Measurements from ENCODE around the gene OAS3. TPM values are rescaled to one million over a fixed set of nuclear protein-coding genes. Genes with fewer than 3 reads are reported as not detected.

Gene OAS3
- total RNA-seq, 1 experiment from 2014 or later = 42.6 TPM

- intact Hi-C loops (cut with micrococcal nuclease; ENCODE audit: unreplicated experiment) = no loop called here
- no peak for TF ChIP-seq EZH2 (IDR thresholded peaks at IDR 0.05; ENCODE audit: borderline replicate concordance, low read depth, low read length, poor library complexity, severe bottlenecking)
- no peak for DNase-seq (ENCODE audit: low spot score)
- H3K27me3 ChIP-seq (replicated peaks; ENCODE audit: insufficient read depth, low read depth, low read length, poor library complexity) = no peaks in the 10 kb centered on the region
- H3K4me1 ChIP-seq (ENCODE audit: insufficient read depth, low read length, poor library complexity, severe bottlenecking) = no peaks in the 10 kb centered on the region
- CTCF ChIA-PET = no interaction called here
- BruUV-seq (replicated peaks) = no TSS peak
- POLR2A ChIA-PET (ENCODE audit: low non-redundant PET) = no interaction called here
- no peak overlapping the region for H3K27ac ChIP-seq (ENCODE audit: low read depth, low read length, poor library complexity, severe bottlenecking)
- H3K9me3 ChIP-seq (ENCODE audit: low read depth, low read length, poor library complexity, severe bottlenecking) = no peaks in the 10 kb centered on the region
- H3K4me3 ChIP-seq (ENCODE audit: low read depth, low read length, poor library complexity, severe bottlenecking) = no peak overlapping the region
- H3K36me3 ChIP-seq (ENCODE audit: insufficient read depth, low read length, poor library complexity, severe bottlenecking) = peaks cover 11% of the 10 kb centered on the region
These were observed 8.1 kb downstream of the OAS3 start for GRCh38 chr12:112946236-112947000.

GRCh38 chr12:112947314-112947713 is 9.0 kb downstream of the OAS3 start:
- no peaks in the 10 kb centered on the region for H3K4me1 ChIP-seq (ENCODE audit: insufficient read depth, low read length, poor library complexity, severe bottlenecking)
- BruUV-seq (replicated peaks) = no TSS peak
- H3K27ac ChIP-seq (ENCODE audit: low read depth, low read length, poor library complexity, severe bottlenecking) = no peak overlapping the region
- peaks cover 6% of the 10 kb centered on the region for H3K36me3 ChIP-seq (ENCODE audit: insufficient read depth, low read length, poor library complexity, severe bottlenecking)
- intact Hi-C loops (cut with micrococcal nuclease; ENCODE audit: unreplicated experiment) = no loop called here
- H3K9me3 ChIP-seq (ENCODE audit: low read depth, low read length, poor library complexity, severe bottlenecking) = no peaks in the 10 kb centered on the region
- CTCF ChIA-PET = no interaction called here
- H3K27me3 ChIP-seq (replicated peaks; ENCODE audit: insufficient read depth, low read depth, low read length, poor library complexity) = no peaks in the 10 kb centered on the region
- TF ChIP-seq CTCF (conservative IDR thresholded peaks at IDR 0.05; ENCODE audit: low read depth, low read length) = no peak
- TF ChIP-seq EZH2 (IDR thresholded peaks at IDR 0.05; ENCODE audit: borderline replicate concordance, low read depth, low read length, poor library complexity, severe bottlenecking) = no peak
- no peak overlapping the region for H3K4me3 ChIP-seq (ENCODE audit: low read depth, low read length, poor library complexity, severe bottlenecking)
- POLR2A ChIA-PET (ENCODE audit: low non-redundant PET) = no interaction called here
- no peak for DNase-seq (ENCODE audit: low spot score)

GRCh38 chr12:112947761-112948160 is 9.5 kb downstream of the OAS3 start:
- intact Hi-C loops (cut with micrococcal nuclease; ENCODE audit: unreplicated experiment) = no loop called here
- Histone ChIP-seq H3K4me1 (ENCODE audit: insufficient read depth, low read length, poor library complexity, severe bottlenecking) (no peaks in the 10 kb centered on the region), H3K9me3 (ENCODE audit: low read depth, low read length, poor library complexity, severe bottlenecking) (no peaks in the 10 kb centered on the region), H3K27ac (ENCODE audit: low read depth, low read length, poor library complexity, severe bottlenecking) (no peak overlapping the region), H3K4me3 (ENCODE audit: low read depth, low read length, poor library complexity, severe bottlenecking) (no peak overlapping the region), H3K36me3 (ENCODE audit: insufficient read depth, low read length, poor library complexity, severe bottlenecking) (peaks cover 6% of the 10 kb centered on the region), H3K27me3 (replicated peaks; ENCODE audit: insufficient read depth, low read depth, low read length, poor library complexity) (no peaks in the 10 kb centered on the region)
- no peak for TF ChIP-seq EZH2 (IDR thresholded peaks at IDR 0.05; ENCODE audit: borderline replicate concordance, low read depth, low read length, poor library complexity, severe bottlenecking)
- TF ChIP-seq CTCF (conservative IDR thresholded peaks at IDR 0.05; ENCODE audit: low read depth, low read length) = no peak
- ChIA-PET CTCF (no interaction called here), POLR2A (ENCODE audit: low non-redundant PET) (no interaction called here)
- DNase-seq (ENCODE audit: low spot score) = no peak
- BruUV-seq (replicated peaks) = no TSS peak

GRCh38 chr12:112948806-112949205 is 10.5 kb downstream of the OAS3 start:
- DNase-seq (ENCODE audit: low spot score) = no peak
- intact Hi-C loops (cut with micrococcal nuclease; ENCODE audit: unreplicated experiment) = no loop called here
- POLR2A ChIA-PET (ENCODE audit: low non-redundant PET) = no interaction called here

More at GRCh38 chr12:112948806-112949205, 10.5 kb downstream of the OAS3 start:
- Histone ChIP-seq H3K27ac (ENCODE audit: low read depth, low read length, poor library complexity, severe bottlenecking) (no peak overlapping the region), H3K27me3 (replicated peaks; ENCODE audit: insufficient read depth, low read depth, low read length, poor library complexity) (no peaks in the 10 kb centered on the region), H3K9me3 (ENCODE audit: low read depth, low read length, poor library complexity, severe bottlenecking) (no peaks in the 10 kb centered on the region), H3K4me3 (ENCODE audit: low read depth, low read length, poor library complexity, severe bottlenecking) (no peak overlapping the region), H3K36me3 (ENCODE audit: insufficient read depth, low read length, poor library complexity, severe bottlenecking) (peaks cover 6% of the 10 kb centered on the region), H3K4me1 (ENCODE audit: insufficient read depth, low read length, poor library complexity, severe bottlenecking) (no peaks in the 10 kb centered on the region)
- no peak for TF ChIP-seq EZH2 (IDR thresholded peaks at IDR 0.05; ENCODE audit: borderline replicate concordance, low read depth, low read length, poor library complexity, severe bottlenecking)
- no peak for TF ChIP-seq CTCF (conservative IDR thresholded peaks at IDR 0.05; ENCODE audit: low read depth, low read length)
- no TSS peak for BruUV-seq (replicated peaks)
- CTCF ChIA-PET = interaction anchor here (1.3 kb wide), 1 partner anchor 44 kb away, joined by 4 read pairs; no protein-coding TSS in a partner anchor
